ENCODE data around the gene RER1.

Gene RER1

DNA sequence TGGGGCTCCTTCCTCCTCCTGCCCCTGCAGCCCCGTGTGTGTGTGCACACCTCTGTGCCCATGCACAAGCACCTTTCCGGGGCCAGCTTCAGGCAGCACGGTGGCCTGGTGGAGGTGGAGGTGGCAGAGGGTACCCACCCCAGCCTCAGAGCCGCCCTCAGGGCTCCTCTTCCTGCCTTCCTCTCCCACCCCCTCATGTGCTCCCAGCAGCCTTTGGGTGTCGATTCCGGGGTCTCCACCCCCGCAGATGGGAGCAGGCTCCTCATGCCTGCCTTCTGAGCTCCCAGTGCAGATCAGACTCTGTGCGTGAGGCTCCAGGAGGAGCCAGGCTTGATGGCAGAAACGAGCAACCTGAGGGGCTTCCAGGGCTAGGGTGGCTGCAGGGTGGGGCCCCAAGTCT, 55.2 kb downstream of the RER1 start:
- no peak for DNase-seq (ENCODE audit: low read depth)

DNA sequence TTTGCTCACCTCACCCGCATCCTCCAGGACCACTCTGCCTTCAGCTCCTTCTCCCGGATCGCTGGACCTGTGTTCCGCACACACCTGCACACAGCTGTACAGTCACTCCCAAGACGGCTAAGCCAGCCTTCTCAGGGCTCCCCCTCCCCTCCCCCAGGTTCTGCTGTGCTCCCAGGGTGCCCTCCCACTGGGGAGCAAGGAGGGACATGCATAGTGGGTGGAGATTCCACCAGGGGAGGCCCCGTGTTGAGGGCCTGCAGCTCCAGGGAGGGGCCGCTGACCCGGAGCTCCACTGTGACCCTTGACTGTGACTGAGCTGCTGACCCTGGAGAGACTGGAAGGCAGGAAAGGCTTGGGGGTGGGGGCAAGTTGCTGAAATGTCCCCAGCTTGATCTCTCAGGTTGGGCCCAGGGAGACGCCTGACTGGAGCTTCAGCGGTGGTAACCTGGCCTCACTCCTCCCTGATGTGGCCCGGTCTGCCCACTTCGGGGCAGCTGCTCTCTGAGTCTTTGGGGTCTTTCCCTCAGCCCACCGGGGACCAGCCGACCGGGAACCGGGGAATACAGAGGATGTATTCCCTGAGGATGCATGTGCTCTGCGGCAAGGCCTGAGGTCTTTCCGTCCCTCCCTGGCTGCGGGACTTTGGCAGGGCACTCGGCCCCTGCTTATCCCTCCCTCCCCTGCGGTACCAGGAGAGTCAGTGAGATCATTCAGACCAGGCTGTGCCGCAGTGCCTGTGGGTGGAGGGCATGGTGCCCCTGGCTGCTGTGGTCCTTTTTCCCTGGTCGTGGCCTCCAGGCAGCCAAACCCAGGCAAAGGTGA, 55.8 kb downstream of the RER1 start:
- DNase-seq (ENCODE audit: low read depth): no peak

DNA sequence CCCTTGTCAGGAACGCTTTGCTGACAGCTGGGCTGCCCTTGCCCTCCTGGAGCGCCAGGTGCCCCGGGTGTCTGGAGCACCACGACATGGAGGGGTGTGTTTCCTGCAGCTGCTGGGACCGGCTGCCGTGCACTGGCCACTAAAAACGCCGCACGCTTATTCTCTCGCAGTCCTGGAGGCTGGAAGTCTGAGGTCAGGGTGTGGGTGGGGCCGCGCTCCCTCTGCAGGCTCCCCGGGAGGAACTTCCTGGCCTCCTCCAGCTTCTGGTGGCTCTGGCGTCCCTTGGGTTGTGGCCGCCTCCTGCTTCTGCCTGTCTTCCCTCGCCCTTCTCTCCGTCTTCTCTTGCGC, 56.4 kb downstream of the RER1 start:
- DNase-seq (ENCODE audit: low read depth): no peak

DNA sequence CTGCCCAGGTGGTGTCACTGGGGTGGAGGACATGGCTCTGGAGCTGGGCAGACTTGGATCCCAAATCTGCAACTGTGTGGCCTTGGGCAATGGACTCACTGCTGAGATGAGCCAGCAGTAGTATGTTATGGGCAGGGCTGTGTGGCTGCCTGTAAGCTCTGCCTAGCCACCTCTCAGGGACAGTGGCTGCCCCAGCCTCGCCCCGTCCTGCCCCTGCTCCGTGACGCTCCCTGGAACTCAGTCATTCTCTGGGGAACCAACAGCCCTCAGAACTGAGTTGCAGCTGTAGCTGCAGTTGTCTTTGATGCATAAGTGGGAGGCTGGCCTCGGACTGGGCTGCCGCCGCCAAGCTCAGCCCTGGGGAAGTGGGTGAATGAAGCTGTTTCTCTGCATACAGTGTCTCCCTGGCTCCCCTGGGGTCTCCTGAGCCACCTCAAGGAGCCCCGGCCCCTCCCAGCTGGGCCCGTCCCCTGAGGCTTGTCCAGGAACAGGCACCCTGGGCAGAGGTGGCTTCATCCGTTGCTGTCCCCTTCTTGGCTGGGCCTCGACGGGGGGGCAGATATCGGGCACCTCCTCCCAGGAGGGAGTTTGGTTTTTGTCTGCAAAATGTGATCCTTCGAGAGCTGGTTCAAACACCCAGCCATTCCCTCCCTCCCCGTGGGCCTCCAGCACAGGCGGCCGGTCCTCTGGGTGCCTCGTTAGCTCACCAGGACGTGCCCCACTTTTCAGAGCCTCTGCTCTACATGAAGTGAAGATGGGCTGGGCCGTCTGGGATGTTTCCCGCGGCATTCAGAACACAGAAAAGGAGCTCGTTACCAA, 58.2 kb downstream of the RER1 start:
- no peak for DNase-seq (ENCODE audit: low read depth)

DNA sequence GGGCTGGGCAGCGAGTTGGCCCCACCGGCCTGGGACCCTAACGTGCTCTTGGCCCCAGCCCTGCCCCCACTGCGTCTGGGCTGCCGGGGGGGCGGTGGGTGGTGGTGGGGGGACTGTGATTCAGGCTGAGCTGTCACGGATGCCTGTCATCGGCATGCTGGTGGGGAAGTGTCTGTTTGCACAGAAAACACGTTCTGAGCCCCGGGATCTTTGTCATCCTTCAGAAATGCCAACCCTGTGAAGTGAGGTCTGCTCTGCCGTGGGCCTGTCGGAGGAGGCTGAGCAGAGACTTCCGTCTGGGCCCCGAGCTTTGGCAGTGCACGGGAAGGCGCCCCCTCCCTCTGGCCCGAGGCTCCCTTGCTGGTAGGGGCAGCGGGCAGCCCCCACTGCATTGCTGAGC, 60.1 kb downstream of the RER1 start:
- no peak for DNase-seq (ENCODE audit: low read depth)

DNA sequence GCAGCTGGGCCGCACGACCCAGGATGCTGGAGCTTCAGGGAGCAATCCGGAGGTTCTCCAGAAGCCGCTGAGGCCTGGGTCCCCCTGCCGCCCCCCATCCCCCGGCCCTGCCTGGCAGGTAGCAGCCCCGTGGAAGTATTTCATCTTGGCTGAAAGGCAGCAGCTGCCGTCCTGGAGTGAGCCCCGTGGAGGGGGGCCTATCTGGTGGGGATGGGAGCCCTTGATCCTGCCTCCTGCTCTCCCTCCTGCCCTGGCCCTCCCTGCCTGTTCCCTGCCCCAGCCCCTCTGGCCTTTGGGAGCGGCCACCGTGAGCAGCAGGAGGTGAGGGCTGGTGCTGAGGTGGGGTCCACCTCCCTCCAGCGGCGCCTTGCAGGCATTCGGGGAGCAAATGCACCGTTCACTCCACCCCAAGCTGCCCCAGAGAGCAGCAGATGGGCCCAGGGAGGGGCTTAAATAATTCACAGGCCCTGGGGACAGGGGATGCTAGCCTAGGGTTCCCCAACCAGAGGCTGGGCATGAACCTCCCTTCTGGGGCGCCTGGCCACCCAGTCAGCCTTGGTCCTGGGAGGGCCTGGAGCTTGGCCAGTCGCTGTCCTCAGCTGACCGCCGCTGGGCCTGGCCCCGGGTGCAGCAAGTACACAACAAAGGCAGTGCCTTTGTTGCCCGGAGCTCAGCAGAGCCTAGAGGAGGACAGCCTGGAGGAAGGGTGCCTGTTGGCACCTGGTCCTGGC, 60.7 kb downstream of the RER1 start:
- no peak for DNase-seq (ENCODE audit: low read depth)

DNA sequence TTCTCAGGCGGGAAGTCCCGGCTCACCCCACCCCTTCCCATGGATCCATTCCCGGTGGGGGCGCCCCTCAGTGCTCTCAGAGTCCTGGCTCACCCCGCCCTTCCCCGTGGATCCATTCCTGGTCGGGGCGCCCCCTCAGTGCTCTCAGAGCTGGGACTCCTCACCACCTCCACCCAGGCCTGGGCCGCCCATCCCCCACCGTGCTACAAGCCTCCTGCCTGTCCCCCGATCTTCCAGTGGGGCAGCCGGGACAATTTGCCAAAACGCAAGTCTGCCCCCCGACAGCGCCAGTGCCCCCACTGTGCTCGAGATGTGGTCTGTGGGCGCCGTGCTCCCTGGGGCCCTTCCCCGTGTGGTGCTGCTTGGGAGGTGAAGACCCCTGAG, 61.3 kb downstream of the RER1 start:
- DNase-seq (ENCODE audit: low read depth): no peak

DNA sequence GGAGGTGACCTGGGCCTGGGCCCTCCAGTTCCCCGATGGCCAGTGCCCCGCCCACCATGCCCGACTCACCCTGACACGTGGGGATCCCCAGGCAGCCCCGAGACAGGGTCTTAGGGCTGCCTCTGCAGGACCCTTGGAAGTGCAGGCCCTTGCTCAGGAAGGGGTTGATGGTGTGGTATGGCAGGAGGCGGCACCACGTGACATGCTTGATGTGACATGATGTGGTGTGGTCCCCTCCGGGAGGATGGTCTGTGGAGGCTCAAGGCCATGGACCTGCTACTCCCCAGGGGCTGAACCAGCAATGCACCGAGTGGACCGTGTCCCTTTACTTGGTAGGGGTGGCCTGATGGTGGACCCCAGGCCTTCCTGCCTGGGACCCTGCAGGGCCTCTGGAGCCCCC, 62.6 kb downstream of the RER1 start:
- DNase-seq (ENCODE audit: low read depth): no peak
